Suprapubic skin (tissue), 4 donors: ENCODE results near the gene DNAI1. TPM values are rescaled to one million over a fixed set of nuclear protein-coding genes. Genes with fewer than 3 reads are reported as not detected.
A peak's percentile ranks its signal among the peaks of the same experiment; 100 is the strongest.

ENCODE experiments used
- DNase-seq, 2 donors: peaks; one replicate each; pipeline ENCODE4 v3.0.0-alpha.2; 2019; ENCODE audit warnings: low spot score in 2 of 2
- H3K27ac ChIP-seq: fragments of 200-600 bp; sonication (generic); one replicate; pipeline ENCODE4 v1.5.1; 2019
- H3K27me3 ChIP-seq: fragments of 200-600 bp; sonication (generic); one replicate; pipeline ENCODE4 v1.5.1; 2019
- H3K36me3 ChIP-seq: fragments of 200-600 bp; sonication (generic); one replicate; pipeline ENCODE4 v1.5.1; 2019
- H3K4me1 ChIP-seq: fragments of 200-600 bp; sonication (generic); one replicate; pipeline ENCODE4 v1.5.1; 2019
- H3K4me3 ChIP-seq: fragments of 200-600 bp; sonication (generic); one replicate; pipeline ENCODE4 v1.5.1; 2019; ENCODE audit warnings: mild to moderate bottlenecking
- H3K9me3 ChIP-seq: fragments of 200-600 bp; sonication (generic); one replicate; pipeline ENCODE4 v1.5.1; 2019
- EP300 ChIP-seq: sonication (generic); formaldehyde crosslinking; IDR thresholded peaks from one replicate; pipeline ENCODE4 v1.6.1; 2017; ENCODE audit warnings: antibody characterized with exemption
- POLR2A ChIP-seq, 2 donors: fragments of 450-650 bp; IDR thresholded peaks; one replicate each; pipeline ENCODE4 v1.6.1; 2017; ENCODE audit warnings: antibody characterized with exemption in 2 of 2, mild to moderate bottlenecking in 2 of 2, moderate library complexity in 2 of 2
- POLR2AphosphoS5 ChIP-seq, 3 donors: sonication (generic); formaldehyde crosslinking; IDR thresholded peaks; one replicate each; pipeline ENCODE4 v1.6.1; 2017; ENCODE audit warnings: antibody characterized with exemption in 3 of 3
- WGBS: methylation state at CpG from one replicate; pipeline ENCODE4 v1.1.5; 2018; 5-methylcytosine and 5-hydroxymethylcytosine counted together
- total RNA-seq, 4 donors: library from RNA; depleted of rRNA; stranded (reverse); fragments of >200 nt; gene quantifications; one replicate each; pipeline ENCODE4 v1.1.0, GENCODE V29; 2016
- TF ChIP-seq, protein P1 (sequence below), 2 donors: fragments of 200-600 bp in 1 of 2; fragments of 450-650 bp in 1 of 2; sonication (generic) in 1 of 2; IDR thresholded peaks; one replicate each; pipeline ENCODE4 v1.5.1; 2016 to 2019; ENCODE audit warnings: antibody characterized with exemption in 2 of 2, mild to moderate bottlenecking in 1 of 2, moderate library complexity in 1 of 2

Gene DNAI1
- total RNA-seq, 4 donors from 2014 or later = not detected

DNA sequence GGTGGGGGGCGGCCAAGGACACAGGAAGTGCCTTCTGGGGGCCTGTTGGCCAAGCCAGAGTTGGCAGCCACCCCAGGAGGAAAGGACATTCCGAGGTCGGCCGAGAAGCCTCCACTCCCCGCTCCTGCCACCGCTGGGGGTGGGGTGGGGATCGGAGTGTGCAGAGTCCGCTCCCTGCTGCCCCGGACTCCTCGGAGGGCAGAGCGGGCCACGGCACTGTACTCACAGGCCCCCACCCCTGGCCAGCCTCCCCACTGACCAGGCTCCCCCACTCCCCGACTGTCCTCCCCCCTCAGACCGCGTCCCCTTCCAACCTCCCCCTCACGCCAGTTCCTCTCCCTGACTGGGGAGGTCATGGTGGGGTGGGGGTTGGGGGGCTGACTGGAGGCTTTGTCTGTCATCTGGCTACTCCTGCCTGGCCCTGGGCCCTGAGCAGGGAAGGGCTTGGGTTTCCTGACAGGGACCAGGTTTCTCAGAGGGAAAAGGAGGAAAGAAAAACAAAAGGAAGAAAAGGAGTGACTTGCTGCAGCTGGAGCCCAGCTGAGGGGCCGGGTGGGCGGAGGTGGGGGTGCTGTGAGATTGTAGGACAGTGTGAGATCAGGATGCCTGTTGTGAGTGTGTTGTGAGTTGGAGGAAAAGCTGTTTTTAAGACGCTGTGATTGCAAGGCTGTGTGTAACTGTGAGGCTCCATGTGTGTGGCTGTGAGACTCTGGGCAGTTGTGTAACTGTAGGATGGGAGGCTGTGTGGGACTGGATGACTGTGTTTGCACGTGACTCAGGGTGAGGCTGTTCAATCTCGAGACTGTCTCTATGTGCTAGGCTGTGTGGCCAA, 101.2 kb downstream of the DNAI1 start:
- no peak for TF ChIP-seq POLR2AphosphoS5 (IDR thresholded peaks at IDR 0.05)
- TF ChIP-seq EP300 = no peak
- TF ChIP-seq POLR2A (IDR thresholded peaks at IDR 0.05) = no peak
- TF ChIP-seq, protein P1, sequence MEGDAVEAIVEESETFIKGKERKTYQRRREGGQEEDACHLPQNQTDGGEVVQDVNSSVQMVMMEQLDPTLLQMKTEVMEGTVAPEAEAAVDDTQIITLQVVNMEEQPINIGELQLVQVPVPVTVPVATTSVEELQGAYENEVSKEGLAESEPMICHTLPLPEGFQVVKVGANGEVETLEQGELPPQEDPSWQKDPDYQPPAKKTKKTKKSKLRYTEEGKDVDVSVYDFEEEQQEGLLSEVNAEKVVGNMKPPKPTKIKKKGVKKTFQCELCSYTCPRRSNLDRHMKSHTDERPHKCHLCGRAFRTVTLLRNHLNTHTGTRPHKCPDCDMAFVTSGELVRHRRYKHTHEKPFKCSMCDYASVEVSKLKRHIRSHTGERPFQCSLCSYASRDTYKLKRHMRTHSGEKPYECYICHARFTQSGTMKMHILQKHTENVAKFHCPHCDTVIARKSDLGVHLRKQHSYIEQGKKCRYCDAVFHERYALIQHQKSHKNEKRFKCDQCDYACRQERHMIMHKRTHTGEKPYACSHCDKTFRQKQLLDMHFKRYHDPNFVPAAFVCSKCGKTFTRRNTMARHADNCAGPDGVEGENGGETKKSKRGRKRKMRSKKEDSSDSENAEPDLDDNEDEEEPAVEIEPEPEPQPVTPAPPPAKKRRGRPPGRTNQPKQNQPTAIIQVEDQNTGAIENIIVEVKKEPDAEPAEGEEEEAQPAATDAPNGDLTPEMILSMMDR (IDR thresholded peaks at IDR 0.05) = no peak
- peaks cover 32% of the 10 kb centered on the region for H3K27me3 ChIP-seq
- no peak for DNase-seq
- no peak overlapping the region for H3K27ac ChIP-seq
- 34% methylated on average over 6 of the region's 21 CpGs for WGBS
- H3K4me3 ChIP-seq = no peak overlapping the region
- H3K9me3 ChIP-seq = no peaks in the 10 kb centered on the region
- no peaks in the 10 kb centered on the region for H3K36me3 ChIP-seq
- H3K4me1 ChIP-seq = peaks cover 19% of the 10 kb centered on the region

DNA sequence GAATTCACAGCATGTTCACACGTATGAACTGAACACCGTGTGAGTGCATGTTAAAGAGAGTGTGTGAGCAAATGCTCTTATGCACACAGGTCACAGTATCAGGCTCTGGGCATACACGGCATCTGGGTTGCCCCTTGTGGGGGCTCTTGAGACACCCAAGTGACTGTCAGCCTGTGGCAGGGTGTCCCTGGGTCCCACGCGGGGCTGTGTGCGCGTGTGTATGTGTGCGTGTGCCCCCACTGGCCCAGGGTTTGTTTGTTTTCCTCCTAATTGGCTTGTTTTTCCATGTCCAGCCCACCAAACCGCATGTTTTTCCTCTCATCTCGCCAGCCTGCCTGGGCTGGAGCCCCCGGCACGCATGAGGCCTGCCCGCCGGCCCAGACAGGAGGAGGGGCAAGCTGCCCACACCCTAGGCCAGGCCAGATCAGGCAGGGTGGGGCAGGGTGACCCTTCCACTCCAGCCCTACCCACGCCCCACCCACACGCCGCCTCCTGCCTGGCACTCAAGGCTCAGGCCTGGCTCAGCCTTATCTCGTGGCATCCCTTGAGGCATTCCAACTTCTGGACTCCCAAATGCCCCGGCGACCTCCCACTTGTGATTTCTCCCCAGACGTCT, 102.1 kb downstream of the DNAI1 start:
- no peak for TF ChIP-seq POLR2AphosphoS5 (IDR thresholded peaks at IDR 0.05)
- no peak for TF ChIP-seq POLR2A (IDR thresholded peaks at IDR 0.05)
- no peak for TF ChIP-seq EP300
- TF ChIP-seq, protein P1 (IDR thresholded peaks at IDR 0.05) = no peak
- Histone ChIP-seq H3K4me1 (peaks cover 19% of the 10 kb centered on the region), H3K36me3 (no peaks in the 10 kb centered on the region), H3K27ac (no peak overlapping the region), H3K9me3 (no peaks in the 10 kb centered on the region), H3K27me3 (peaks cover 32% of the 10 kb centered on the region), H3K4me3 (no peak overlapping the region)
- no peak for DNase-seq
- 72% methylated on average over 20 of the region's 21 CpGs for WGBS

DNA sequence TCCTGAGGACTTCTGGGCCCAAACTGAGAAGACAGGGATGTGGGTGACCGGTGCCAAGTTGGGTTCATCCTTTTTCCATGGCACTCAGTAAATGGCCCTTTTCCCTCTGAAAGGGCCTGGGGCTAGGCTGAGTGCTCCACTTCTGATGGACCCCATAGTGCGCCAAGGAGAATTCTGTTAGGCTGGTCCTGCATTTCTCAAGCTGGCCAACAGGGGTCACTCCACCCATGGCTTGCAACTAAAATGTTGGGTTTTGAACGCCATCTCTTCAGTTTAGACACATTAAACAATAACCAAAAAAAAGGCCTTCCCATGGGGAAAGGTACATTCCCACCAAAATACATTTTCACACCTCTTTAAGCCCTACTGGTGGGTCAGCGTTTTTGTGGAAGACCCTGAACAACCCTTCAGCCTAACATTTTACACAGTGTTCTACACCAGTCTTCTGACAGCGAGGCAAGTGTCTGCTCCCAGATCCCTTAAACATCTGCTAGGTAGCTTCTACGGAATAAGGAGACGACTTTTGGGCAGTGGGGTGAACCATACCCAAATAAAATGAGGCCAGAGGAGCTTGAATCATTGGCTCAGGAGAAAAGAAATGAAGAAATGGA, 103.6 kb downstream of the DNAI1 start:
- TF ChIP-seq POLR2A (IDR thresholded peaks at IDR 0.05) (no peak), POLR2AphosphoS5 (IDR thresholded peaks at IDR 0.05) (no peak), EP300 (no peak)
- TF ChIP-seq, protein P1 (IDR thresholded peaks at IDR 0.05) = peak in 1 of 2 donors; percentile 15
- 93% methylated on average over 7 of the region's 7 CpGs for WGBS
- Histone ChIP-seq H3K27ac (no peak overlapping the region), H3K36me3 (no peaks in the 10 kb centered on the region), H3K4me3 (no peak overlapping the region), H3K4me1 (peaks cover 19% of the 10 kb centered on the region), H3K27me3 (peaks cover 29% of the 10 kb centered on the region), H3K9me3 (no peaks in the 10 kb centered on the region)
- DNase-seq = no peak

DNA sequence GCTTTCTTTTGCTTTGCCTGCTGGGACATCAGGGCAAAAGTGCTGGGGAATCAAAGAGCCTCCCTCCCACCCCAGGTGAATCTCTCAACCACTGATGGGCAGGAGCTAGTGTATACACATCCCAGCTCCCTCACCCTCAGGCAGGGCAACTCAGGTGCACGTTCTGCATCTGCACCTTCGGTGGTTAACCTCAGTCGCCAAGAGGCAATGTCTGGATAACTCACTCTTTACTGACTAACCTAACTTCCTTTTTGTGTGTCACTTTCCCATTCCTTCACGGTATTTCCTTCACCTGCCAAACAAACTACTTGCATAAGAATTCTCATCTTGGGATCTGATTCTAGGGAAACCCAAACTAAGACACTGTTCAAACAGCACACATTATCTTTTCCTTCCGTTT, 104.7 kb downstream of the DNAI1 start:
- Histone ChIP-seq H3K27ac (no peak overlapping the region), H3K9me3 (no peaks in the 10 kb centered on the region), H3K36me3 (no peaks in the 10 kb centered on the region), H3K27me3 (peaks cover 22% of the 10 kb centered on the region), H3K4me1 (peaks cover 19% of the 10 kb centered on the region), H3K4me3 (no peak overlapping the region)
- TF ChIP-seq, protein P1 (IDR thresholded peaks at IDR 0.05) = no peak
- TF ChIP-seq POLR2A (IDR thresholded peaks at IDR 0.05) (no peak), EP300 (no peak), POLR2AphosphoS5 (IDR thresholded peaks at IDR 0.05) (no peak)
- DNase-seq = no peak
- 68% methylated on average over 5 of the region's 5 CpGs for WGBS

DNA sequence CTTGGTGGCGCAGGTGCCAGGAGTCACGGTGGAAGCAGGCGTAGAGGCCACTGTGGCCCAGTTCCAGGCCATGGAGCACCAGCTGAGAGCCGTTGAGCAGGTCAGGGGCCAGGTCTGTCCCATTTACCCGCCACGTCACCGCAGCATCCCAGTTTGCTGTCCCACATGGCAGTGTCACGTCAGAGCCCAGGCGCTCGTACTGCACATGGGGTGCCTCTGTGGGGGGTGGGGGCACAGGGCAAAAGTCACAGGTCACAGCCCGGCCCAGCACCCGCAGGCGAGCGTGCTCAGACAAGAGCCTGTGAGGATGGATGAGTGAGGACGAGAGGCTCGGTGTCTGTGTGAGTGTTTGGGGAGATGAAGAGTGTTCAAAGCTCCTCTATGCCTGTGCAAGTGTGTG, 106.0 kb downstream of the DNAI1 start:
- Histone ChIP-seq H3K27ac (no peak overlapping the region), H3K27me3 (peaks cover 13% of the 10 kb centered on the region), H3K36me3 (no peaks in the 10 kb centered on the region), H3K4me3 (no peak overlapping the region), H3K4me1 (peaks cover 14% of the 10 kb centered on the region), H3K9me3 (no peaks in the 10 kb centered on the region)
- WGBS = 92% methylated on average over 16 of the region's 16 CpGs
- DNase-seq = no peak
- TF ChIP-seq POLR2AphosphoS5 (IDR thresholded peaks at IDR 0.05) (no peak), EP300 (no peak), POLR2A (IDR thresholded peaks at IDR 0.05) (no peak)
- TF ChIP-seq, protein P1 (IDR thresholded peaks at IDR 0.05) = no peak
